GM23338 (cell line): ENCODE results near the gene RBMXL3. TPM values are rescaled to one million over a fixed set of nuclear protein-coding genes. Genes with fewer than 3 reads are reported as not detected.

Experiments
- ATAC-seq: fragments of 200-7000 bp; cut with Tn5 transposase; 3 replicates; pipeline ENCODE4 v1.9.1; 2020
- DNase-seq: peaks from one replicate; pipeline ENCODE4 v3.0.0-alpha.2; 2015; ENCODE audit warnings: low spot score
- H2AFZ ChIP-seq: fragments of 200-600 bp; sonication (generic); 2 replicates; pipeline ENCODE4 v1.8.0; 2016; ENCODE audit warnings: antibody characterized with exemption, mild to moderate bottlenecking, moderate library complexity
- H3F3A ChIP-seq: fragments of 200-600 bp; sonication (generic); replicated peaks from 2 replicates; pipeline ENCODE4 v1.8.0; 2017; ENCODE audit warnings: antibody characterized with exemption, mixed run types, low read depth
- H3K27ac ChIP-seq: fragments of 200-600 bp; sonication (generic); 2 replicates; pipeline ENCODE4 v1.6.1; 2016; ENCODE audit warnings: low read depth
- H3K27me3 ChIP-seq: fragments of 200-600 bp; sonication (generic); 2 replicates; pipeline ENCODE4 v1.8.0; 2016; ENCODE audit warnings: mild to moderate bottlenecking, mixed run types, moderate library complexity; ENCODE audit not compliant: insufficient read depth
- H3K36me3 ChIP-seq: fragments of 200-600 bp; sonication (generic); 2 replicates; pipeline ENCODE4 v1.8.0; 2016; ENCODE audit warnings: mild to moderate bottlenecking; ENCODE audit not compliant: insufficient read depth
- H3K4me1 ChIP-seq: fragments of 200-600 bp; sonication (generic); 2 replicates; pipeline ENCODE4 v1.8.0; 2016; ENCODE audit warnings: mild to moderate bottlenecking, moderate library complexity; ENCODE audit not compliant: insufficient read depth
- H3K4me2 ChIP-seq: fragments of 200-600 bp; sonication (generic); 2 replicates; pipeline ENCODE4 v1.7.1; 2017; ENCODE audit warnings: mixed run types
- H3K4me3 ChIP-seq: fragments of 200-600 bp; sonication (generic); 2 replicates; pipeline ENCODE4 v1.6.1; 2016; ENCODE audit warnings: mixed run types
- H3K79me2 ChIP-seq: fragments of 200-600 bp; sonication (generic); replicated peaks from 2 replicates; pipeline ENCODE4 v1.8.0; 2017; ENCODE audit warnings: mild to moderate bottlenecking; ENCODE audit not compliant: insufficient read depth
- H3K9me2 ChIP-seq: fragments of 200-600 bp; sonication (generic); 2 replicates; pipeline ENCODE4 v1.8.0; 2017; ENCODE audit not compliant: insufficient read depth
- H4K20me1 ChIP-seq: fragments of 200-600 bp; sonication (generic); replicated peaks from 2 replicates; pipeline ENCODE4 v1.8.0; 2017; ENCODE audit warnings: mild to moderate bottlenecking; ENCODE audit not compliant: insufficient read depth
- H3K27ac Mint-ChIP-seq: 2 replicates; pipeline ENCODE4 v1.8.0; 2020; ENCODE audit warnings: inconsistent platforms, mild to moderate bottlenecking, moderate library complexity, mixed read lengths
- H3K27me3 Mint-ChIP-seq: 3 replicates; pipeline ENCODE4 v1.8.0; 2022; ENCODE audit warnings: low read depth, mild to moderate bottlenecking, moderate library complexity, mixed read lengths, inconsistent platforms; ENCODE audit not compliant: insufficient read depth, poor library complexity
- H3K36me3 Mint-ChIP-seq: 3 replicates; pipeline ENCODE4 v1.8.0; 2021; ENCODE audit warnings: low read depth, mild to moderate bottlenecking, inconsistent platforms, moderate library complexity, mixed read lengths
- H3K4me1 Mint-ChIP-seq: 3 replicates; pipeline ENCODE4 v1.8.0; 2020; ENCODE audit warnings: mild to moderate bottlenecking, inconsistent platforms, mixed read lengths
- H3K4me3 Mint-ChIP-seq: 3 replicates; pipeline ENCODE4 v1.8.0; 2021; ENCODE audit warnings: moderate library complexity, mild to moderate bottlenecking, inconsistent platforms, mixed read lengths
- H3K9me3 Mint-ChIP-seq: 3 replicates; pipeline ENCODE4 v1.8.0; 2020; ENCODE audit warnings: moderate library complexity, mild to moderate bottlenecking, inconsistent platforms, mixed read lengths
- CREB1 ChIP-seq: fragments of 250-450 bp; sonication (Bioruptor Pico); IDR thresholded peaks from 2 replicates; pipeline ENCODE4 v1.5.0; 2020; ENCODE audit warnings: low read depth, mild to moderate bottlenecking, moderate library complexity
- CTCF ChIP-seq, 2 experiments: fragments of 200-600 bp in 1 of 2; sonication (generic) in 1 of 2; conservative IDR thresholded peaks; 2 replicates each; pipeline versions ENCODE4 v1.5.1 to v1.6.1; 2016 to 2017; ENCODE audit warnings: antibody characterized with exemption in 2 of 2, low read depth in 2 of 2, mild to moderate bottlenecking in 2 of 2, moderate library complexity in 1 of 2
- EZH2 ChIP-seq: fragments of 200-600 bp; sonication (generic); IDR thresholded peaks from one replicate; pipeline ENCODE4 v1.8.0; 2017; ENCODE audit warnings: antibody characterized with exemption, mild to moderate bottlenecking, low read depth; ENCODE audit not compliant: unreplicated experiment
- EZH2phosphoT487 ChIP-seq: fragments of 200-600 bp; sonication (generic); IDR thresholded peaks from one replicate; pipeline ENCODE4 v1.8.1; 2018; ENCODE audit warnings: antibody characterized with exemption; ENCODE audit not compliant: unreplicated experiment
- STAT1 ChIP-seq: IDR thresholded peaks from one replicate; pipeline ENCODE4 v1.6.1; 2016; ENCODE audit warnings: antibody characterized with exemption; ENCODE audit not compliant: unreplicated experiment
- ZNF114 ChIP-seq: fragments of 250-450 bp; sonication (Bioruptor Pico); IDR thresholded peaks from 2 replicates; pipeline ENCODE4 v1.5.0; 2020; ENCODE audit warnings: mild to moderate bottlenecking, moderate library complexity
- polyA plus RNA-seq: library from polyadenylated mRNA; unstranded; fragments of >200 nt; fragmentation: Nextera tagmentation; extraction: Ambion mirVana; gene quantifications from 2 replicates; pipeline ENCODE4 v1.2.1, GENCODE V29; 2016
- total RNA-seq: library from RNA; depleted of rRNA; stranded (reverse); fragments of >200 nt; shearing (Covaris generic); gene quantifications from 2 replicates; pipeline ENCODE4 v1.2.3, GENCODE V29; 2014
- TF ChIP-seq, protein P1 (sequence below): IDR thresholded peaks from one replicate; pipeline ENCODE4 v1.6.1; 2018; ENCODE audit warnings: antibody characterized with exemption; ENCODE audit not compliant: unreplicated experiment

RBMXL3 gene
- total and polyA plus RNA-seq, 2 experiments from 2014 or later: not detected

DNA sequence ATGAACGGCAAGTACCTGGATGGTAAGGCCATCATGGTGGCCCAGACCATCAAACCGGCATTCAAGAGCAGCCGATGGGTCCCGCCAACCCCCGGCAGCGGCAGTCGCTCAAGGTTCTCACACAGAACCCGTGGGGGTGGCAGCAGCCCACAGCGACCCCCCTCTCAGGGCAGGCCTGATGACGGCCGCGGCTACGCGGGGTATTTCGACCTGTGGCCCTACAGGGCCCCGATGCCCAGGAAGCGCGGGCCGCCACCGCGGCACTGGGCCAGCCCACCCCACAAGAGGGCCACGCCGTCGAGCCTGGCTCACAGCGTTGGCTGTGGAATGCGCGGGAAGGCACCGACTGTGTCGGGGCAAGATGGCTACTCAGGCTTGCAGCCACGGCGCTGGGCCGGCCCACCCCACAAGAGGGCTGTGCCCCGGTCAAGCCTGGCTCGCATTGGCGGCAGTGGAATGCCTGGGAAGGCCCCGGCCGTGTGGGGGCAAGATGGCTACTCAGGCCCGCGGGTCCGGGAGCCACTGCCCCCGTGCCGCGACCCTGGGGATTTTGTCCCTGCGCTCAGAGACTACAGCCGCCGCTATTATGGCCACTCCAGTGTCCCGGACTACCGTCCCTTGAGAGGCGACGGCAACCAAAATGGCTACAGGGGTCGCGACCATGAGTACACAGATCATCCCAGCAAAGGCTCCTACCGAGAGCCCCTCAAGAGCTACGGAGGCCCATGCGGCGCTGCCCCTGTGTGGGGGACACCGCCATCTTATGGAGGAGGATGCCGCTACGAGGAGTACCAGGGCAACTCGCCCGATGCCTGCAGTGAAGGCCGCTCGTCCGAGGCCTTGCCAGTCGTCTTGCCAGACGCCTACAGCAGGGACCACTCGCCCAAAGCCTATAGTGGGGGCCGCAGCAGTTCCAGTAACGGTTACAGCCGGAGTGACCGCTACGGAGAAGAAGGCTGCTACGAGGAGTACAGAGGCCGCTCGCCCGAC is 731 bp downstream of the RBMXL3 start:
- Histone ChIP-seq H3K79me2 (no peaks in the 10 kb centered on the region), H3K9me2 (no peaks in the 10 kb centered on the region), H4K20me1 (no peaks in the 10 kb centered on the region), H3K4me1 (no peaks in the 10 kb centered on the region), H2AFZ (no peak overlapping the region), H3K27ac (no peak overlapping the region), H3K36me3 (no peaks in the 10 kb centered on the region), H3K4me2 (no peak overlapping the region), H3K27me3 (no peaks in the 10 kb centered on the region), H3F3A (no peaks in the 10 kb centered on the region), H3K4me3 (no peak overlapping the region)
- no peak overlapping the region for H3K4me3 Mint-ChIP-seq
- H3K4me1 Mint-ChIP-seq: no peaks in the 10 kb centered on the region
- ATAC-seq: no peak
- H3K9me3 Mint-ChIP-seq: peaks cover 3% of the 10 kb centered on the region; the same call in 2 of the 3 replicates
- no peak for TF ChIP-seq CTCF (conservative IDR thresholded peaks at IDR 0.05; ENCODE audit: low read depth in 2 of 2)
- TF ChIP-seq EZH2phosphoT487: no peak
- no peak for TF ChIP-seq STAT1
- TF ChIP-seq ZNF114 (CRISPR knock-in tag): no peak
- TF ChIP-seq, protein P1, sequence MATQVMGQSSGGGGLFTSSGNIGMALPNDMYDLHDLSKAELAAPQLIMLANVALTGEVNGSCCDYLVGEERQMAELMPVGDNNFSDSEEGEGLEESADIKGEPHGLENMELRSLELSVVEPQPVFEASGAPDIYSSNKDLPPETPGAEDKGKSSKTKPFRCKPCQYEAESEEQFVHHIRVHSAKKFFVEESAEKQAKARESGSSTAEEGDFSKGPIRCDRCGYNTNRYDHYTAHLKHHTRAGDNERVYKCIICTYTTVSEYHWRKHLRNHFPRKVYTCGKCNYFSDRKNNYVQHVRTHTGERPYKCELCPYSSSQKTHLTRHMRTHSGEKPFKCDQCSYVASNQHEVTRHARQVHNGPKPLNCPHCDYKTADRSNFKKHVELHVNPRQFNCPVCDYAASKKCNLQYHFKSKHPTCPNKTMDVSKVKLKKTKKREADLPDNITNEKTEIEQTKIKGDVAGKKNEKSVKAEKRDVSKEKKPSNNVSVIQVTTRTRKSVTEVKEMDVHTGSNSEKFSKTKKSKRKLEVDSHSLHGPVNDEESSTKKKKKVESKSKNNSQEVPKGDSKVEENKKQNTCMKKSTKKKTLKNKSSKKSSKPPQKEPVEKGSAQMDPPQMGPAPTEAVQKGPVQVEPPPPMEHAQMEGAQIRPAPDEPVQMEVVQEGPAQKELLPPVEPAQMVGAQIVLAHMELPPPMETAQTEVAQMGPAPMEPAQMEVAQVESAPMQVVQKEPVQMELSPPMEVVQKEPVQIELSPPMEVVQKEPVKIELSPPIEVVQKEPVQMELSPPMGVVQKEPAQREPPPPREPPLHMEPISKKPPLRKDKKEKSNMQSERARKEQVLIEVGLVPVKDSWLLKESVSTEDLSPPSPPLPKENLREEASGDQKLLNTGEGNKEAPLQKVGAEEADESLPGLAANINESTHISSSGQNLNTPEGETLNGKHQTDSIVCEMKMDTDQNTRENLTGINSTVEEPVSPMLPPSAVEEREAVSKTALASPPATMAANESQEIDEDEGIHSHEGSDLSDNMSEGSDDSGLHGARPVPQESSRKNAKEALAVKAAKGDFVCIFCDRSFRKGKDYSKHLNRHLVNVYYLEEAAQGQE: no peak
- peaks cover 2% of the 10 kb centered on the region for H3K27me3 Mint-ChIP-seq
- peaks cover 14% of the 10 kb centered on the region for H3K36me3 Mint-ChIP-seq
- no peak for DNase-seq
- no peak overlapping the region for H3K27ac Mint-ChIP-seq

- Mint-ChIP-seq H3K4me1 (no peaks in the 10 kb centered on the region), H3K27ac (no peak overlapping the region), H3K4me3 (no peak overlapping the region), H3K9me3 (peaks cover 3% of the 10 kb centered on the region; the same call in 2 of the 3 replicates), H3K36me3 (peaks cover 14% of the 10 kb centered on the region), H3K27me3 (peaks cover 2% of the 10 kb centered on the region)
- Histone ChIP-seq H2AFZ (no peak overlapping the region), H4K20me1 (no peaks in the 10 kb centered on the region), H3K27me3 (no peaks in the 10 kb centered on the region), H3K9me2 (no peaks in the 10 kb centered on the region), H3K27ac (no peak overlapping the region), H3K4me3 (no peak overlapping the region), H3K4me1 (no peaks in the 10 kb centered on the region), H3K36me3 (no peaks in the 10 kb centered on the region), H3F3A (no peaks in the 10 kb centered on the region), H3K4me2 (no peak overlapping the region), H3K79me2 (no peaks in the 10 kb centered on the region)
- no peak for DNase-seq
- no peak for ATAC-seq
- TF ChIP-seq EZH2: no peak
- no peak for TF ChIP-seq CREB1 (CRISPR knock-in tag)
Measured at GRCh38 chrX:115190636-115191489, 1.7 kb downstream of the RBMXL3 start.
